Measurements from ENCODE around the gene SMIM1. TPM values are rescaled to one million over a fixed set of nuclear protein-coding genes. Genes with fewer than 3 reads are reported as not detected.
A peak's percentile ranks its signal among the peaks of the same experiment; 100 is the strongest.
"Not testable (repeated sequence)": the region's sequence is repeated elsewhere in the genome, so short reads cannot be mapped to it uniquely, and the experiment has no call there.

SMIM1 gene, protein sequence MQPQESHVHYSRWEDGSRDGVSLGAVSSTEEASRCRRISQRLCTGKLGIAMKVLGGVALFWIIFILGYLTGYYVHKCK
- total RNA-seq (1 to 10 TPM; 3.1 to 6.8 (median 5.8) TPM), polyA plus RNA-seq (10 to 100 TPM; 10.3 to 15.1 TPM)

DNA sequence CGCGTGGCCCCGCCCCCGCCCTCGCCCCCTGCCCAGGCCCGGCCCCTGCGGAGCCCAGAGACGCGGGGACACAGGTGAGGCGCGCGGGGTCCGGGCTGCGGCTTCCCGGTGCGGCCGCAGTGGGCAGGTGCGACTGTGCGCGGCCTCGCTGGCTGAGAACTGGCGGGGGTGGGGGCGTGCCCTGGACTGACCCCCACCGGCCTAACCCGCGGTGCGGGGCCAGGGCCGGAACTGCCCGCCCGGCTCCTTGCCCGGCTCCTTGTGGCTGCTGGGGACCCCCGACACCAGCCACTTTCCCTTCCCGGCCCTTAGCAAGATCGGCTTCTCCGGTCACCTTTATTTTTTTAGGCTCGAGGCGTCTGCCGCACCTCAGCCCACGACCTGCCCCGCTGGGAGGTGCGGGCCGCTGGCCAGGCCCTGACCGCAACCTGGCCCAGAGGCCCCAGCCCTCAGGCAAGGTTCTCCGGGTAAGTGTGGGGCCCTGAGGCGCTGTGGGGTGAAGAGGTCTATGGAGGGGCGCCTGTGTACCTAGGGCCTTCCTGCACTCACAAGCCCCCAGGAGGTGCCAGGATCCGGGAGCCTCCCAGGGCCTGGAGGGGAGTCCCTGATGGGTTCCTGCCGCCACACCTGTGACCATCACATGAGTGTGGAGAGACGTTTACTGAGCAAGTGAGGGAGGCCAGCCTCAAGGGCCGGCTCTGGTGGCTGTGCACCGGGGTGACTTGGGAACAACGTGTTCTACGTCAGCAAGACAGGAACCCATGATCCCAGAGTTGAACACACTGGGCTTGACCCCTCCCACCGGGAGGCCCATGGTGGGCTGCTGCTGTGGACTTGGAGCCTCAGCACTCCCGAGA is at the start of gene SMIM1:
Gene SMIM1, plus strand, starts transcription at position 35 of the 857 bp plus-strand sequence. CDS start 2,625 bp downstream, outside the sequence.
- Histone ChIP-seq H3K4me3 (peak within 1 kb of the TSS; percentile 60 to 90 (median 80)), H3K27ac (peak within 1 kb of the TSS; percentile 31 to 57 (median 47)), H3K9me3 (no peaks in the 10 kb centered on the region), H3K27me3 (no peaks in the 10 kb centered on the region), H3K4me1 (peaks cover 5 to 9% (median 8%) of the 10 kb centered on the region in 3 donors), H3K36me3 (no peaks in the 10 kb centered on the region)
- ATAC-seq: peak; percentile 2 to 9 (median 8)
- no peak for TF ChIP-seq CTCF (IDR thresholded peaks at IDR 0.05)
- WGBS, 2 donors: 6% methylated on average over 53 to 55 of the region's 55 CpGs
- intact Hi-C loops (cut with DNase I): no loop called here
- peak in 5 of 6 donors; percentile 25 to 81 (median 56) for DNase-seq
- FAIRE-seq: no peak

DNA sequence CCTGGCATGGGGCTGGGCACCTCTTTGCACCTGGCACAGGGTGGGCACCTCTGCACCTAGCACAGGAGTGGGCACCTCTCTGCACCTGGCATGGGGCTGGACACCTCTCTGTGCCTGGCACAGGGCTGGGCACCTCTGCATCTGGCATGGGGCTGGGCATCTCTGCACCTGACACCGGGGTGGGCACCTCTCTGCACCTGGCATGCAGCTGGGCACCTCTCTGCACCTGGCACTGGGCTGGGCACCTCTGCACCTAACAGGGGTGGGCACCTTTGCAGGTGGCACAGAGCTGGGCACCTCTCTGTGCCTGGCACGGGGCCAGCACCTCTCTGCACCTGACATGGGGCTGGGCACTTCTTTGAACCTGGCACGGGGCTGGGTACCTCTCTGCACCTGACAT is 49.7 kb upstream of the SMIM1 start:
- no peaks in the 10 kb centered on the region for H3K27me3 ChIP-seq
- H3K27ac ChIP-seq: no peak overlapping the region
- H3K4me3 ChIP-seq: no peak overlapping the region
- no peaks in the 10 kb centered on the region for H3K36me3 ChIP-seq
- intact Hi-C loops (cut with DNase I): loop anchor here in 1 of 3 donors (5.0 kb wide), 1 partner anchor 231 kb away; no protein-coding TSS in a partner anchor
- no peak for FAIRE-seq
- 40 to 48% methylated on average over 3 of the region's 3 CpGs for WGBS, 2 donors
- no peaks in the 10 kb centered on the region for H3K4me1 ChIP-seq
- DNase-seq: no peak
- H3K9me3 ChIP-seq: no peaks in the 10 kb centered on the region
- no peak for TF ChIP-seq CTCF (IDR thresholded peaks at IDR 0.05)
- no peak for ATAC-seq

DNA sequence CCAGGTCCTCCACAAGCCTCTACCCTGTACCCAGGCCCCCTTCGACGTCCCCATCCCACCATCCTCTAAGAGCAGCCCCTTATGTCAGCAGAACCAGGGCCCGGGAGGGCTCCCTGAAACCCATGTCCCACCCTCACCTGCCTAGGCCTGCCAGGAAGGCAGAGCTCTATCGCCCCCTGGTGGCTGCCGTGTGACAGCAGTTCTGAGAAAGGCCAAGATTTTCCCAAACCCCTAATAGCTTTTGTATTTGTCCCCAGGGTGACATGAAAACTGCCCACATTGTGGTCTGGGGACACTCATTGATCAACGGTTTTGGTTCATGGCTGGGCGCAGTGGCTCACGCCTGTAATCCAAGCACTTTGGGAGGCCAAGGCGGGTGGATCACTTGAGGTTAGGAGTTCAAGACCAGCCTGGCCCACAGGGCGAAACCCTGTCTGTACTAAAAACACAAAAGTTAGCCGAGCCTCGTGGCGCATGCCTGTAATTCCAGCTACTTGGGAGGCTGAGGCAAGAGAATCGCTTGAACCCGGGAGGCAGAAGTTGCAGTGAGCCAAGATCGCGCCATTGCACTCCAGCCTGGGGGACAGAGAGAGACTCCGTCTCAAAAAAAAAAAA is 48.0 kb upstream of the SMIM1 start:
- H3K36me3 ChIP-seq, FAIRE-seq, H3K9me3 ChIP-seq, H3K4me3 ChIP-seq, H3K4me1 ChIP-seq, H3K27me3 ChIP-seq, H3K27ac ChIP-seq: not testable (repeated sequence)
- intact Hi-C loops (cut with DNase I): loop anchor here in 1 of 3 donors (5.0 kb wide), 1 partner anchor 232 kb away; no protein-coding TSS in a partner anchor
- DNase-seq (peak in 5 of 6 donors; percentile 44 to 97 (median 70)), ATAC-seq (peak; percentile 73 to 88 (median 78))
- TF ChIP-seq CTCF (IDR thresholded peaks at IDR 0.05): peak; percentile 88 to 97 (median 92)
- 31 to 36% methylated on average over 18 of the region's 18 CpGs for WGBS, 2 donors

GRCh38 chr1:3725366-3725765 is 47.2 kb upstream of the SMIM1 start:
- intact Hi-C loops (cut with DNase I): no loop called here
- Histone ChIP-seq H3K36me3 (no peaks in the 10 kb centered on the region), H3K9me3 (no peaks in the 10 kb centered on the region), H3K4me3 (no peak overlapping the region), H3K27ac (no peak overlapping the region), H3K4me1 (no peaks in the 10 kb centered on the region), H3K27me3 (no peaks in the 10 kb centered on the region)
- no peak for ATAC-seq
- WGBS, 2 donors: 73 to 83% methylated on average over 2 of the region's 2 CpGs
- no peak for TF ChIP-seq CTCF (IDR thresholded peaks at IDR 0.05)
- DNase-seq: no peak
- FAIRE-seq: no peak
